K562 (cell line): Measurements from ENCODE around the gene FXYD4. TPM values are rescaled to one million over a fixed set of nuclear protein-coding genes. Genes with fewer than 3 reads are reported as not detected.

Experiments
- CTCF ChIP-seq, 3 experiments: IDR thresholded peaks in 2 of 3; conservative IDR thresholded peaks in 1 of 3; 2 replicates each; pipeline ENCODE4 v1.5.1; 2011 to 2012; ENCODE audit warnings: low read length in 3 of 3, mild to moderate bottlenecking in 3 of 3, control low read depth in 2 of 3, improper control_type of control experiment in 1 of 3, inconsistent platforms in 1 of 3, low read depth in 1 of 3, mixed read lengths in 1 of 3, moderate library complexity in 1 of 3; ENCODE audit not compliant: insufficient read depth in 2 of 3
- polyA plus RNA-seq, 8 experiments: library from polyadenylated mRNA; depleted of rRNA in 4 of 8; stranded (reverse) in 5 of 8; unstranded in 3 of 8; fragments of >200 nt; fragmentation: Nextera tagmentation in 2 of 8; fragmentation: Illumina TruSeq in 1 of 8; extraction: Ambion mirVana in 2 of 8; extraction: Trizol in 1 of 8; gene quantifications; 2 replicates each; pipeline versions ENCODE4 v1.2.1 to v1.2.3, GENCODE V29; 2011 to 2014; ENCODE audit warnings: inconsistent platforms in 1 of 8, missing spikeins in 1 of 8
- total RNA-seq, 7 experiments: library from RNA; depleted of rRNA in 6 of 7; stranded (reverse); fragments of >200 nt in 6 of 7; fragmentation: Illumina TruSeq in 2 of 7; extraction: Trizol in 2 of 7; gene quantifications; 2 replicates each; pipeline versions ENCODE4 v1.2.1 to v1.2.3, GENCODE V29; 2011 to 2021; ENCODE audit warnings: low replicate concordance in 1 of 7
- TF ChIP-seq, protein P1 (sequence below): fragments of 450-650 bp; IDR thresholded peaks from 2 replicates; pipeline ENCODE4 v1.6.1; 2016; ENCODE audit warnings: mild to moderate bottlenecking, moderate library complexity

The FXYD4 gene
- total and polyA plus RNA-seq, 9 of the 15 experiments (the other 6 are each of a cell fraction or from before 2014, with no cell fraction given) = not detected

DNA sequence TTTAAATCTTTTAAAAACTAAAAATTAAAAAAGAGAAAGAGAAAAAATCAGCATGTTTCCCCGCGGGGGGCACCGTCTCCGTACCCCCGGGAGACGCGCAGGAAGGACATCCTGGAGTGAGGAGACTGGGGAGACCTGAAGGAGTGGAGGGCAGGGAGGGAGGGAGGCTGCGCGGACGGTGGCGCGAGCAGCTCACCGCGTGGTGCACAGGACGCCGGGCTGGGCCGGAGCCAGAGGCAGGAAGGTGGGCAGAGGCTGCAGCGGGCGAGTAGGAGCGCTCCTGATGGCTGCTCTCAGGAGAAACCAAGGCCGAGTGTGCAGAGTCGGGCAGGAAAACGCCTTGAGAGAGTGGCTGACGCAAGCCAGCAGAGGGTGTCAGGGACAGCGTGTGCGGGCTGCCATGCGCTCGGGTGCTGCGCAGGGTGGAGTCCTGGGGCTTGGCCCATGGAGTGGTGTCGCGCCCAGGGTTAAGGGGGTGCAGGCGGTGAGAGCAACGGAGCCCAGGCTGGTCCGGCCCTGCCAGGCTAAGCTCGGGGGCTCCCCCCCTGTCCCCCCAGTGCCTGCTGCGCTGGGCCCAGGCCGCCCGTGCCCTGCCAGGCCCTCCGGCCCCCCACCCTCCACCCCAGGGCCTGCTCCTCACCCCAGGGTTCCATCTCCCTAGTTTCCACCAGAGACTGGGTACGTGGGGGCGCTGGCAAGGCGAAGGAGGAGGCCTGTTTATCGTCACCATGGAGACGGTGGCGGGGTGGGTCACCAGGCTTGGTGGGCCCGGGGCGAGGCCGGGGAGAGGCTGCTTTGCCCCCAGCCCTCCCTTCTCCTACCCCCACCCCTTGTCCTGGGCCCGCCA lies 28.9 kb upstream of the FXYD4 start (continued):
- TF ChIP-seq, protein P1, sequence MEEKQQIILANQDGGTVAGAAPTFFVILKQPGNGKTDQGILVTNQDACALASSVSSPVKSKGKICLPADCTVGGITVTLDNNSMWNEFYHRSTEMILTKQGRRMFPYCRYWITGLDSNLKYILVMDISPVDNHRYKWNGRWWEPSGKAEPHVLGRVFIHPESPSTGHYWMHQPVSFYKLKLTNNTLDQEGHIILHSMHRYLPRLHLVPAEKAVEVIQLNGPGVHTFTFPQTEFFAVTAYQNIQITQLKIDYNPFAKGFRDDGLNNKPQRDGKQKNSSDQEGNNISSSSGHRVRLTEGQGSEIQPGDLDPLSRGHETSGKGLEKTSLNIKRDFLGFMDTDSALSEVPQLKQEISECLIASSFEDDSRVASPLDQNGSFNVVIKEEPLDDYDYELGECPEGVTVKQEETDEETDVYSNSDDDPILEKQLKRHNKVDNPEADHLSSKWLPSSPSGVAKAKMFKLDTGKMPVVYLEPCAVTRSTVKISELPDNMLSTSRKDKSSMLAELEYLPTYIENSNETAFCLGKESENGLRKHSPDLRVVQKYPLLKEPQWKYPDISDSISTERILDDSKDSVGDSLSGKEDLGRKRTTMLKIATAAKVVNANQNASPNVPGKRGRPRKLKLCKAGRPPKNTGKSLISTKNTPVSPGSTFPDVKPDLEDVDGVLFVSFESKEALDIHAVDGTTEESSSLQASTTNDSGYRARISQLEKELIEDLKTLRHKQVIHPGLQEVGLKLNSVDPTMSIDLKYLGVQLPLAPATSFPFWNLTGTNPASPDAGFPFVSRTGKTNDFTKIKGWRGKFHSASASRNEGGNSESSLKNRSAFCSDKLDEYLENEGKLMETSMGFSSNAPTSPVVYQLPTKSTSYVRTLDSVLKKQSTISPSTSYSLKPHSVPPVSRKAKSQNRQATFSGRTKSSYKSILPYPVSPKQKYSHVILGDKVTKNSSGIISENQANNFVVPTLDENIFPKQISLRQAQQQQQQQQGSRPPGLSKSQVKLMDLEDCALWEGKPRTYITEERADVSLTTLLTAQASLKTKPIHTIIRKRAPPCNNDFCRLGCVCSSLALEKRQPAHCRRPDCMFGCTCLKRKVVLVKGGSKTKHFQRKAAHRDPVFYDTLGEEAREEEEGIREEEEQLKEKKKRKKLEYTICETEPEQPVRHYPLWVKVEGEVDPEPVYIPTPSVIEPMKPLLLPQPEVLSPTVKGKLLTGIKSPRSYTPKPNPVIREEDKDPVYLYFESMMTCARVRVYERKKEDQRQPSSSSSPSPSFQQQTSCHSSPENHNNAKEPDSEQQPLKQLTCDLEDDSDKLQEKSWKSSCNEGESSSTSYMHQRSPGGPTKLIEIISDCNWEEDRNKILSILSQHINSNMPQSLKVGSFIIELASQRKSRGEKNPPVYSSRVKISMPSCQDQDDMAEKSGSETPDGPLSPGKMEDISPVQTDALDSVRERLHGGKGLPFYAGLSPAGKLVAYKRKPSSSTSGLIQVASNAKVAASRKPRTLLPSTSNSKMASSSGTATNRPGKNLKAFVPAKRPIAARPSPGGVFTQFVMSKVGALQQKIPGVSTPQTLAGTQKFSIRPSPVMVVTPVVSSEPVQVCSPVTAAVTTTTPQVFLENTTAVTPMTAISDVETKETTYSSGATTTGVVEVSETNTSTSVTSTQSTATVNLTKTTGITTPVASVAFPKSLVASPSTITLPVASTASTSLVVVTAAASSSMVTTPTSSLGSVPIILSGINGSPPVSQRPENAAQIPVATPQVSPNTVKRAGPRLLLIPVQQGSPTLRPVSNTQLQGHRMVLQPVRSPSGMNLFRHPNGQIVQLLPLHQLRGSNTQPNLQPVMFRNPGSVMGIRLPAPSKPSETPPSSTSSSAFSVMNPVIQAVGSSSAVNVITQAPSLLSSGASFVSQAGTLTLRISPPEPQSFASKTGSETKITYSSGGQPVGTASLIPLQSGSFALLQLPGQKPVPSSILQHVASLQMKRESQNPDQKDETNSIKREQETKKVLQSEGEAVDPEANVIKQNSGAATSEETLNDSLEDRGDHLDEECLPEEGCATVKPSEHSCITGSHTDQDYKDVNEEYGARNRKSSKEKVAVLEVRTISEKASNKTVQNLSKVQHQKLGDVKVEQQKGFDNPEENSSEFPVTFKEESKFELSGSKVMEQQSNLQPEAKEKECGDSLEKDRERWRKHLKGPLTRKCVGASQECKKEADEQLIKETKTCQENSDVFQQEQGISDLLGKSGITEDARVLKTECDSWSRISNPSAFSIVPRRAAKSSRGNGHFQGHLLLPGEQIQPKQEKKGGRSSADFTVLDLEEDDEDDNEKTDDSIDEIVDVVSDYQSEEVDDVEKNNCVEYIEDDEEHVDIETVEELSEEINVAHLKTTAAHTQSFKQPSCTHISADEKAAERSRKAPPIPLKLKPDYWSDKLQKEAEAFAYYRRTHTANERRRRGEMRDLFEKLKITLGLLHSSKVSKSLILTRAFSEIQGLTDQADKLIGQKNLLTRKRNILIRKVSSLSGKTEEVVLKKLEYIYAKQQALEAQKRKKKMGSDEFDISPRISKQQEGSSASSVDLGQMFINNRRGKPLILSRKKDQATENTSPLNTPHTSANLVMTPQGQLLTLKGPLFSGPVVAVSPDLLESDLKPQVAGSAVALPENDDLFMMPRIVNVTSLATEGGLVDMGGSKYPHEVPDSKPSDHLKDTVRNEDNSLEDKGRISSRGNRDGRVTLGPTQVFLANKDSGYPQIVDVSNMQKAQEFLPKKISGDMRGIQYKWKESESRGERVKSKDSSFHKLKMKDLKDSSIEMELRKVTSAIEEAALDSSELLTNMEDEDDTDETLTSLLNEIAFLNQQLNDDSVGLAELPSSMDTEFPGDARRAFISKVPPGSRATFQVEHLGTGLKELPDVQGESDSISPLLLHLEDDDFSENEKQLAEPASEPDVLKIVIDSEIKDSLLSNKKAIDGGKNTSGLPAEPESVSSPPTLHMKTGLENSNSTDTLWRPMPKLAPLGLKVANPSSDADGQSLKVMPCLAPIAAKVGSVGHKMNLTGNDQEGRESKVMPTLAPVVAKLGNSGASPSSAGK = peak; percentile 53; the same call in 1 of the 2 replicates
- TF ChIP-seq CTCF (IDR thresholded peaks at IDR 0.05 in 2 of 3, conservative IDR thresholded peaks at IDR 0.05 in 1 of 3; ENCODE audit: insufficient read depth in 2 of 3, low read depth in 1 of 3, low read length in 3 of 3) = 0 out of 6 replicates have a peak, but pooled peaks of 1 of the 3 experiments have one; percentile 16
